ENCODE measurements around the gene SCGB3A2.

Gene SCGB3A2

DNA sequence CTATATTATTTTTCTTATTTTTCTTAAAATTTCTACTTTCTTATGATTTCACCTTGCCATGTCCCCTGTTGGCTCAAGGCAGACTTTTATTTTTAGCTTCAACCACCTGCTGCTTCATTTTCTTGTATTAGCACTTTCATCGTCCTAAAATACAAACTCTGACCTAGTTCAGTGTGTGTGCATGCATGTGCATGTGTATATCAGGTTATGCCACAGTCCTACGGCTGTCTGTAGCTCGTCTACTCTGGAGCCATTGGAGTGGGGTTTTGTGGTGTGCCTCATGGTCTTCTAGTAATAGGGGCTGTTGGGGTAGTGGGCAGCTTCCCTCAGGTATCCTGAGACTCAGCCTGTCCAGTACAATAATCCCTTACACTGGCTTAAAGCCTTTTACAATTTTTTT, 33.7 kb upstream of the SCGB3A2 start:
- TF ChIP-seq, protein P1, sequence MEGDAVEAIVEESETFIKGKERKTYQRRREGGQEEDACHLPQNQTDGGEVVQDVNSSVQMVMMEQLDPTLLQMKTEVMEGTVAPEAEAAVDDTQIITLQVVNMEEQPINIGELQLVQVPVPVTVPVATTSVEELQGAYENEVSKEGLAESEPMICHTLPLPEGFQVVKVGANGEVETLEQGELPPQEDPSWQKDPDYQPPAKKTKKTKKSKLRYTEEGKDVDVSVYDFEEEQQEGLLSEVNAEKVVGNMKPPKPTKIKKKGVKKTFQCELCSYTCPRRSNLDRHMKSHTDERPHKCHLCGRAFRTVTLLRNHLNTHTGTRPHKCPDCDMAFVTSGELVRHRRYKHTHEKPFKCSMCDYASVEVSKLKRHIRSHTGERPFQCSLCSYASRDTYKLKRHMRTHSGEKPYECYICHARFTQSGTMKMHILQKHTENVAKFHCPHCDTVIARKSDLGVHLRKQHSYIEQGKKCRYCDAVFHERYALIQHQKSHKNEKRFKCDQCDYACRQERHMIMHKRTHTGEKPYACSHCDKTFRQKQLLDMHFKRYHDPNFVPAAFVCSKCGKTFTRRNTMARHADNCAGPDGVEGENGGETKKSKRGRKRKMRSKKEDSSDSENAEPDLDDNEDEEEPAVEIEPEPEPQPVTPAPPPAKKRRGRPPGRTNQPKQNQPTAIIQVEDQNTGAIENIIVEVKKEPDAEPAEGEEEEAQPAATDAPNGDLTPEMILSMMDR (IDR thresholded peaks at IDR 0.05; ENCODE audit: low read depth, low read length, missing control alignments): no peak
- no peak for DNase-seq (ENCODE audit: low read depth)
- H3K4me3 ChIP-seq (ENCODE audit: low read depth, low read length): no peak overlapping the region

DNA sequence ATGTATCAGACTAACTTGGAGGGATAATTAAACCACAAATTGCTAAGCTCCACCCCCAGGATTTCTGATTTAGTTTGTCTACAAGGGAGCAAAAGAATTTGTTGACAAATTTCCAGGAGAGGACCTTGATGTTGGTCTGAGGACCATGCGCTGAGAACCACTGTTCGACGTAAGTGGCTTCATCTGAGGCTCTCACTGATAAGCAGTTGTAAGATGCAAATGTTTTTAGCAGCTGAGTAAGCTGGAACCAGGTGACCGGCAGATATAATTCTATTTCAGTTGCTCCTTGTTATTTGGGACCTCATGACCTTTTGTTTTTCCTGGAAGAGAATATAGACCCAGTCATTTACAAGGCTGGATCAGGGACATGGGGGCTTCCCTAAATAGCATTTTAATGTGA, 32.9 kb upstream of the SCGB3A2 start:
- no peak overlapping the region for H3K4me3 ChIP-seq (ENCODE audit: low read depth, low read length)
- TF ChIP-seq, protein P1 (IDR thresholded peaks at IDR 0.05; ENCODE audit: low read depth, low read length, missing control alignments): no peak
- DNase-seq (ENCODE audit: low read depth): no peak

DNA sequence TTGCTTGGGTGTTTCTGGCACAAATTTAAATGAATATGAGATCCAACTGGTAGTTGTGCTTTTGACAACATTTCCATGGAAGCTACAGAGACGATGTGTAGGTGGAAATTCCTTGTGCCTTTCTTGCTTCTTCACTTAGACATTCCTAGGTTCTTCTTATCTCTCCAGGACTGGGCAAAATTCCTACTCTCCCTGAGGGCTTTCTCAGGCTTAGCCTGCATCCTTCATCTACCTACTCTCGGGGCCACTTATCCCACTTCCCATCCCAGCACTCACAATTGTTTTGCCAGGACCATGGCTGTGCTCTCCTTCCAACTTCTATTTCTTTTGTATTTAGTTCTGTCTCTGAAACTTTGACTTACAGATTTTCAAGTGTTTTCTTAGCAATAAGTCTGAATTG, 29.3 kb upstream of the SCGB3A2 start:
- H3K4me3 ChIP-seq (ENCODE audit: low read depth, low read length): no peak overlapping the region
- DNase-seq (ENCODE audit: low read depth): no peak
- TF ChIP-seq, protein P1 (IDR thresholded peaks at IDR 0.05; ENCODE audit: low read depth, low read length, missing control alignments): no peak

DNA sequence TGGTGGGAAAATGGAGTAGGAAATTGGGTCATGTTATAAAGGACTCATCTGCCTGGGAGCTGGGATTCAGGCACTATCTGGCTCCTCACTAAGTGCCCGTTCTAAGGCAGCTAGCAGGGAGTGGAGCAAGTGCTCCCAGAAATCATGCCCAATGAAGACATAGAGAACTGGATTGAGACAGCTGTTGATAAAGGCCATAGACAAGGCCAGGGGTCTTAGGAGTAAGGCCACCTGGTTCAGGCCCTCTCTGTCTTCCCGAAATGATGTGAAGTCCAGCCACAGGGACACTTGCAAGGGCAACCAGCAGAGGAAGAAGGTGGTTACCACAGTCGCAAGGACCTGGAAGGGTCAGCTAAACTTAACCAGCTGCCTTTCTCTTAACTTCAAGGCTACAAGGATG, 26.9 kb upstream of the SCGB3A2 start:
- DNase-seq (ENCODE audit: low read depth): no peak
- TF ChIP-seq, protein P1 (IDR thresholded peaks at IDR 0.05; ENCODE audit: low read depth, low read length, missing control alignments): no peak
- no peak overlapping the region for H3K4me3 ChIP-seq (ENCODE audit: low read depth, low read length)

DNA sequence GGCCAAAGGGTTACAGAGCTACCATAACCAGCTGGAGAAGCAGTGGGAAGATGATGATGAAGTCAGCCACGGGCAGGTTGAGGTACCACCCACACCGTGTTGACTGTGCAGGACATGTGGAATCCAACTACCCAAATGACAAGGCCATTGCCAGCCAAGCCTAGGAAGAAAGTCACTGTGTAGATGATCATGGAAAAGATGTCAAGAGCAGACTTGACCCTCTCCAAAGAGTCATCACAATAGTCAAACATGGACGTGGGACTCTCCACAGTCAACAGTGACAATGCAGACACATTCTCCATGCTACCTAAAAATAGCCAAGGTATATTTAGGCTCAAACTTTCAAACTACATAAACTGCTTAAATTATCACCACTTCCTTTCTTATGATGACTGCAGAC, 26.1 kb upstream of the SCGB3A2 start:
- H3K4me3 ChIP-seq (ENCODE audit: low read depth, low read length): no peak overlapping the region
- DNase-seq (ENCODE audit: low read depth): no peak
- TF ChIP-seq, protein P1 (IDR thresholded peaks at IDR 0.05; ENCODE audit: low read depth, low read length, missing control alignments): no peak

- no peak for DNase-seq (ENCODE audit: low read depth)
Observed at GRCh38 chr5:147853372-147853987, 25.0 kb upstream of the SCGB3A2 start.

DNA sequence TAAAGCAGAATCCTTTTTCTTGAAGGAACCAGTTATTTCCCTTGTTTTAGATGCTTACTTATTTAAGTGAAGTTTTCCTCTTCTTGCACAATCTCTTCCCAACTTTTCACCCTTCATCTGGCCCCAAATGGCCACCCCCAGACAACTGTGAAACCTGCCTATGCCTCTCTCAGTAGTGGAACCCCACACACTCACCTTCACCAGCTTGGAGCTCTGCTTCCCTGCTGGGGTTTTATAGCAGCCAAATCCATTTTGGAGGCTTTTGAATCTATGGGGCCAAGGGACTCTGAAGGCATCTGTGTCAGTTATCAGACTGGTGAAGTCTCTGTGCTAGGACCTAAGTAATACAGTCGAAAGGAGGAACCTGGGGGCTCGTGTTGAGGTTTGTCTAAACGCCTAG, 24.2 kb upstream of the SCGB3A2 start:
- TF ChIP-seq, protein P1 (IDR thresholded peaks at IDR 0.05; ENCODE audit: low read depth, low read length, missing control alignments): no peak
- no peak for DNase-seq (ENCODE audit: low read depth)
- no peak overlapping the region for H3K4me3 ChIP-seq (ENCODE audit: low read depth, low read length)

More at GRCh38 chr5:147853372-147853987, 25.0 kb upstream of the SCGB3A2 start:
- TF ChIP-seq, protein P1 (IDR thresholded peaks at IDR 0.05; ENCODE audit: low read depth, low read length, missing control alignments): no peak
- no peak overlapping the region for H3K4me3 ChIP-seq (ENCODE audit: low read depth, low read length)

Data from GM12864 (cell line).